Stimulated activated CD8-positive, alpha-beta memory T cell treated with anti-CD3 and anti-CD28 coated beads, Interleukin-4, amount 100 ng/mL, for 24 hours (primary cell): ENCODE data around the gene LDLRAD2.

Experiments
- DNase-seq: peaks from one replicate; pipeline ENCODE4 v3.0.0-alpha.2; 2020; ENCODE audit warnings: low read depth

Gene LDLRAD2

DNA sequence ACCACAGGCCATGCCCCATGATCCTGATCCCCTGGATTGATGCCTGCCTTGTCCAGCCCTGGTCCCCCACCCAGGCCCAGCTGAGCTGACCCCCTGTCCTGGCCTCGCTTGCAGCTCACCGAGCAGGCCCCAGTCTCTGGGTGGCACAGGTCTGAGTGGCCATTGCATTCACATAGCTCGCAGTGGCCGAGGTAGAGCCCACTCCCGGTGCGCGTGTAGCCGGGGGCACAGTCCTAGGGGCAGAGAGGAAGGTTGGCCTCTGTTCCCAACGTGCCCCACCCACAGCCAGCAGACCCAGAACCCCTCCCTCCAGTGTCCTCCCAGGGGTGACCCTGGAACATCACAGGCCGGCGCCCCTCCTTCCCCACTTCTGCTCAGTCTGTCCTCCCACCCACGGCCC, 51.9 kb downstream of the LDLRAD2 start:
- DNase-seq: no peak

DNA sequence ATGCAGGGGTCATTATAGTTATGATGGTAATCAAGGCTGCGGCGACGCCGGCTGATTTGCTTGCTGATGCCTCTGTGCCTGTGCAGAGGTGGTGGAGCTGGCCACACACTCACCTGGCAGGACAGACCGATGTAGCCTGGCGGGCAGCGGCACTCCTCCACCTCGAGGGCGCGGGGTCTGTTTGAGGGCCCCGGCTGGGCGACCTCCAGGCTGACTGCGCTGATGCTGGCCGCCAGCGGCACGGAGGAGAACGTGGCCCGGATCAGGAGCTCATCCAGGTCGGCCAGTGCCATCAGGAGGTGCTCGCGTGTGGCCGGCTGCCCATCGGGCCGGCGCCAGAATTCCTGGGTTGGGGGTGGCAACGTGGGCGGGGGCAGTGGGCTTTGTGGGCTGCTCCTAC, 52.7 kb downstream of the LDLRAD2 start:
- DNase-seq: no peak

- DNase-seq: no peak
These were observed 53.5 kb downstream of the LDLRAD2 start for GRCh38 chr1:21865609-21865942.

DNA sequence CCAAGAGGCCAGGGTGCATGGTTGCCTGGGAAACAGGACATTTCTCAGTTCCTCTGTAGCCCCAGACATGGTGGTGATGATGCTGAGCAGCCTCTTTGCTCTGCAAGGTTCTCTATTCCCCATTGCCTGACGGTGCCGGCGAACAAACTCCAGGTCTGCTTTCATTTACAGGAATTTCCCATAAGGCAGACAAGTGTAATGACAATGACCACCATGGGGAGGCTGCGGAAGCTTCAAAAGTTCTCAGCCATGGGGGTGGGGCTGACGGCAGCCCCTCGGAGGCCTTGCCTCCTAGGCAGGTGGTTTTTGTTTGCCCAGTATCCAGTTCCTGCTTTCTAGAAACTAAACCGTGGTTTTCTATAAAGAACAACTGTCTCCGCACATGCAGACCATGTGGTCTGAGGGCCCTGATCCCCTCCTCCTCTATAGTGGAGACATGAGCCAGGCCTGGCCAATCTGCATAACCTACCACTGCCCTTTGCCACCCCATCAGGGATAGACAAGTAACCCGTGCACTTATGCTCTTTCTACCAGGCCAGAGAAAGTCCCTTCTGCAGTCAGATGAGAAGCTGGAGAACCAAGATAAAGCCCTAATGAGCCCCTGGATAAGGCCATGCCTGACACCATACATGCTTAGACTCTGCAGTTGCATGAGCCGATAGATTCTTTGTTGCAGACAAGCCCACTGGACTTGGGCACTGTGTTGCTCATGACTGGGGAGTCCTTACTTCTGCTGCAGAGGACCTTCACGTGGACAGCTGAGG, 54.1 kb downstream of the LDLRAD2 start:
- no peak for DNase-seq

- no peak for DNase-seq
These were observed 54.6 kb downstream of the LDLRAD2 start for GRCh38 chr1:21866707-21867043.

DNA sequence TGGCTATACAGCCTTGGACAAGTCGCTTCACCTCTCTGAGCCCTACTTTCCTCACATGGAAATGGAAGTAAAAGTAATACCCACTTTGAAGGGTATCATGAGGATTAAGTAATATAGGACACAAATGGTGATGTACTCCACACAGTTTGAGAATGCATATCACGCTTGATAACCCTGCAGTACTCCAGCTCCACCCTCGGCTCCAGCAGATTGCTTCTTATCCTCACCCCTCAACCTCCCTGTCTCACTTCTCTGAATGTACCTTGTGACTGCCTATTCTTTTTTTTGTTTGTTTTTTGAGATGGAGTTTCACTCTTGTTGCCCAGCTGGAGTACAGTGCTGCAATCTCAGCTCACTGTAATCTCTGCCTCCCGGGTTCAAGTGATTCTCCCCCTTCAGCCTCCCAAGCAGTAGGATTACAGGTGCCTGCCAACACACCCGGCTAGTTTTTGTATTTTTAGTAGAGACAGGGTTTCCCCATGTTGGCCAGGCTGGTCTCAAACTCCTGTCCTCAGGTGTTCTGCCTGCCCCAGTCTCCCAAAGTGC, 55.5 kb downstream of the LDLRAD2 start:
- DNase-seq: no peak

GRCh38 chr1:21868482-21868881, 56.4 kb downstream of the LDLRAD2 start:
- no peak for DNase-seq

DNA sequence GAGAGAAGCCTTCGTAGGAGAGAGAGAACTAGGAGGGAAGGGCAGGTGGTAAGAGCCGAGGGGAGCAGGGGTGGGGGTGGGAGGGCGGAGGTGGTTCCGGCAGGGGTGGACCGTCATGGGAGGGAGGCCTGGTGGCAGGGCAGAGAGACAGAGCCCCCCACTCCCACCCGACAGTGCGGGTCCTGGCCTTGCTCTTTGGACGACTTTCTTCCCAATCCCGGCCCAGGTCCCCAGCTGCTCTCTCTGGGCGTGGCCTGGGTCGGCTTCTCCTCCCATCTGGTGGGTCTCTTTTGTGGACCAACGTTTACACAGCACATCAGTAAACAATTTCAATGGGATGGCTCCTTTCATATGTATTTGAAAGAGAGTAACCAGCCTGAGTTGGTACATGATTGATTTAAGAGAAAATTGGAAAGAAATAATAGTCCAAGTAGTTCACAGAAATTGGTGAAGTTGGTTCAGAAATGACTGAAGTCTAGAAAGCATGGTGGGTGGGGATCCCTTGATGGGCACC, 56.9 kb downstream of the LDLRAD2 start:
- DNase-seq: no peak

DNA sequence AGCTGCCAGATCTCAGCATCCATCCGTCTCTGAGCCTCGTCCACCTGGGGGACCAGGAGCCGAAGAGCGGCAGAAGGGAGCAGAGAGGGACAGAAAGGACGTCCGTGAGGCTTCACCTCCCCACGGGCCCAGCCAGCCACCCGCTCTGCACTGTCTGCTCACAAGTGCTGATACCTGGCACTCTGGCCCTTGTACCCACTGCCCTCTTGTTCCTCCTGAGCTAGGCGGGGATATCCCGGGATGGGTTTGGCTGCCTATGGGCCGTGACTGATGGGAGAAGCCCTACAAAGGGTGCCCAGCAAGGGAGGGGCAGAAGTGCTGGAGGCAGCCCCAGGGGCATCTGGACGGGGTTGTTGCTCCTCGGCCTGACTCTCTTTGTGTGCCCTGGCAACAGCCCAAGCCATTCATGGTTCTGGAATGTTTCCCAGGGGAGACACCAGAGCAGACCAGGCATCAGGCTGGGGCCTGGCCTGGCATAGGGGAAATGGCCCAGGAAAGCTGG, 57.6 kb downstream of the LDLRAD2 start:
- no peak for DNase-seq

- DNase-seq: no peak
These were observed 58.5 kb downstream of the LDLRAD2 start for GRCh38 chr1:21870611-21871010.

- no peak for DNase-seq
These were observed 59.9 kb downstream of the LDLRAD2 start for GRCh38 chr1:21871943-21872342.

DNA sequence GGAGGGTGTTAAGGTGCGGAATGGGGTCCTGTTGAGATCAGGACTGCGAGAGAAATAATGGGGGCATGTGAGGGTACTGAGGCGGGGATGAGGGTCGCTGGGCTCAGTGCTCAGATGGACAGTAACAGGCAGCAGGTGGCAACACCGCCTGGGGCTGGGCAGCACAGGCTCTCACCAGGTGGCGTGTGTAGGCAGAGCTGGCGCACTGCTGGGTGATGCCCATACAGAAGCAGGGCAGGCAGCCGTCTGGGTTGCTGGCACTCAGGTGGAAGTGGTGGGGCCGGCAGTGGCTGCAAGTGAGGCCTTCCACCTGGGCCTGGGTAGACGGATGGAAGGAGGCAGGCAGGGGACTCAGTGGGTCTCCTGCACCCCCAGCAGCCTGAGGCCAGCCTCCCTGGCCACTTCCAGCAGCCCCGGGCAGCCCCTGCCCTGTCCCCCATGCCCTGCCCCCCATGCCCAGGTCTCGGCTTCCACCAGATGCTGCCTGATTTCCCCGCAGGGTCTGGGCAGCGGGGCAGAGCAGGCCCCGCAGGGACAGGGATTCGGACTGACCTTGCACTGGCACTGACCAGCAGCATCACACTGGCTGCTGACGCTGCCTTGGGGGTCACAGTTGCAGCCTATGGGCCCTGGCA, 60.5 kb downstream of the LDLRAD2 start:
- no peak for DNase-seq

DNA sequence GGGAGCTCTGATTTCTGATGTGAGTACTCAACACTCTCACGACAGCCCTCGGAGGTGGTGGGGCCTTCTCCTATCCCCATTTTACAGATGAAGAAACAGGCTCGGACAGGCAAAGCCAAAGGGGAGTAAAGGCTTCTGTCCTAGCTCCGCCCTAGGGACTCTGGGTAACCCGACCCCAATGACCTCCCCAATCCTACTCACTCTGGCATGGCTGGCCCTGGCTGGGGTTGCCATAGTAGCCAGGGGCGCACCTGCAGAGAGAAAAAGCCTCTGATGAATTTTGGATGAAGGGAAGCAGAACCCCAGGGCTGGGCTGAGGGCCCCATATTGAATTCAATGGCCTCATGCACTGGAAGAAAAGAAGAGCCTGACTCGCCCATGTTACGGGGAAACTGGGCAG, 61.1 kb downstream of the LDLRAD2 start:
- no peak for DNase-seq

- no peak for DNase-seq
These were observed 61.7 kb downstream of the LDLRAD2 start for GRCh38 chr1:21873761-21874160.

DNA sequence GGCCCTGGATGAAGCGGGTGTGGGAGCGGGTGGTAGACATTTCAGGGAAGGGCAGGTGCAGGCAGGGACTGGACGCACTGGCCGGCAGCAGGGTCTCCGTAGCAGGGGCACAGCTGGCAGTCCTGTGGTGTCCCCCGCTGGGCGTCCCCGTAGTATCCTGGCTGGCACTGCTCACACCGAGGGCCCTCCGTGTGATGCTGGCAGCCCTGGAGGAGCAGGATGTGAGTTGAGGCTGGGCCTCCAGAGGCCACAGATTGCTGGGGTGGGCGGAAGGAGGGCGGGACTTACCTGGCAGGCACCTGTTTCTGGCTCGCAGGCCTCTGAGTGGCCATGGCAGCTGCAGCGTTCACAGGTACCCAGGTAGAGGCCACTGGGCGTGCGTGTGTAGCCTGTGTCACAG, 62.3 kb downstream of the LDLRAD2 start:
- no peak for DNase-seq
